GM06990 (cell line): ENCODE measurements around the gene ARHGAP26.

Source experiments
- DNase-seq: peaks from one replicate; pipeline ENCODE4 v3.0.0-alpha.2; 2011; ENCODE audit not compliant: insufficient read length; ENCODE audit errors: extremely low read depth
- H3K27me3 ChIP-seq: replicated peaks from 2 replicates; pipeline ENCODE4 v1.6.0; 2011; ENCODE audit warnings: low read length; ENCODE audit not compliant: control insufficient read depth, insufficient read depth
- H3K36me3 ChIP-seq: 2 replicates; pipeline ENCODE4 v1.5.1; 2011; ENCODE audit warnings: low read length; ENCODE audit not compliant: control insufficient read depth, insufficient read depth
- H3K4me3 ChIP-seq: replicated peaks from 2 replicates; pipeline ENCODE4 v1.5.1; 2011; ENCODE audit warnings: low read depth, mild to moderate bottlenecking, control low read depth, low read length
- CTCF ChIP-seq: IDR thresholded peaks from 2 replicates; pipeline ENCODE4 v1.5.1; 2011; ENCODE audit warnings: low read length, control low read depth, mild to moderate bottlenecking, inconsistent platforms; ENCODE audit not compliant: insufficient read depth, poor library complexity, severe bottlenecking

Gene ARHGAP26

GRCh38 chr5:143241892-143242291, 471.7 kb downstream of the ARHGAP26 start:
- no peak for TF ChIP-seq CTCF
- no peaks in the 10 kb centered on the region for H3K27me3 ChIP-seq
- DNase-seq = no peak
- no peak overlapping the region for H3K4me3 ChIP-seq
- H3K36me3 ChIP-seq = no peaks in the 10 kb centered on the region

DNA sequence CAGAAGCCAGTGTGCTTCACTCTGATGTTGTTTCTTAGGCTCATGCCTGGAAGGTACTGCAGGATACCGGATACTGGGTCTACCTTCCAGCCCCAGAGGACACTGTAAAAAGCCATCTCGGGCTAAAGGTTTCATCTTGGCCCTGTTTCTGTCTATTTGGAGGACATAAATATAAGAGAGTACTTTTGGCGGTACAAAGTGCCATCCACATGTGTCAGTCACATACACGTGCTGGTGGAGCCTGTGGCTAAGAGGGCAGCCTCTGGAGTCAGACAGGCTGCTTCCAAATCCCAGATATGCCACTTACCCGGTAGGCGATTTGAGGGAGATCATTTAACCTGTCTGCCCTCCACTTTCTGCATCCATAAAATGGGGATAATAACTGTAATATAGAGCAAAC, 472.9 kb downstream of the ARHGAP26 start:
- no peak for TF ChIP-seq CTCF
- Histone ChIP-seq H3K4me3 (no peak overlapping the region), H3K27me3 (no peaks in the 10 kb centered on the region), H3K36me3 (no peaks in the 10 kb centered on the region)
- no peak for DNase-seq

DNA sequence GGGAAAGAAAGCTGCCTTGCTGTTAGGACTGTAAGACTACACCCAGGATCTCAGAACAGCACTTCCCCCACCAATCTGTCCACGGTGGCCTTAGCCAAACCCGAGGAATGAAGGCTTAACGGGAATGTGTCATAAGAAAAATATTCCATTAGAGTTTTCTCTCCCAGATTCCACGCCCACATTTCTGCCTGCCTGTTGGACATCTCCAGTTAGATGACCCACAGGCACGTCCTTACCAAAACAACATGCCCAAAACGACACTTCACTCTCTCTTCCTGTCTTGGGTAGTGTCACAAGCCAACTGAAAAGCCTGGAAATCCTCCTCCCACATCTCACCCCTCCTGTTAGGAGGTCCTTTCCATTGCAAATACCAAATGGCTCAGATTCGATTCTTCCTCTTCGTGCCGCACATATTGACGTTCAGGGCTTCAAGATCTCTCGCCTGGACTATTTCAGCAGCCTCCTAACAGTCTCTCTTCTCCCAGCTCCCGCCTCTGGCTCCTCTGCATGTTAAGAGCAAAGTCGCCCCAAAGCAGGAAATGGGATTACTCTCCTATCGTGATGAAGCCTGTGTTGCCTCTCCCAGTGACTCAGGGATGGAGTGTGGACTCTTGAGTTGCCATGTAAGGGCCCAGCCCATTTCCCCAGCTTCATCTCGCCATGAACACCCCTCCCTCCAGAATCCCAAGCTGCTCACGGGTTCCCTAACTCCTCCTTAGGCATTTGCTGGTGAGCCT, 474.0 kb downstream of the ARHGAP26 start:
- H3K27me3 ChIP-seq = no peaks in the 10 kb centered on the region
- TF ChIP-seq CTCF = no peak
- no peaks in the 10 kb centered on the region for H3K36me3 ChIP-seq
- no peak overlapping the region for H3K4me3 ChIP-seq
- DNase-seq = no peak

- Histone ChIP-seq H3K36me3 (no peaks in the 10 kb centered on the region), H3K27me3 (no peaks in the 10 kb centered on the region), H3K4me3 (no peak overlapping the region)
- no peak for DNase-seq
- TF ChIP-seq CTCF = no peak
Measured at GRCh38 chr5:143244990-143245389, 474.8 kb downstream of the ARHGAP26 start.

GRCh38 chr5:143245929-143246561, 475.9 kb downstream of the ARHGAP26 start:
- H3K27me3 ChIP-seq = no peaks in the 10 kb centered on the region
- H3K4me3 ChIP-seq = no peak overlapping the region
- no peak for TF ChIP-seq CTCF
- no peak for DNase-seq
- no peaks in the 10 kb centered on the region for H3K36me3 ChIP-seq
